Endothelial cell of hepatic sinusoid (primary cell): Measurements from ENCODE around the gene RNF223.
"Not testable (repeated sequence)": the region's sequence is repeated elsewhere in the genome, so short reads cannot be mapped to it uniquely, and the experiment has no call there.

Experiments used
- in situ Hi-C: cut with HindIII; loops from 2 replicates; pipeline ENCODE4 v1.10.0; 2017; ENCODE audit warnings: low sequenced_read_pairs

Gene RNF223

DNA sequence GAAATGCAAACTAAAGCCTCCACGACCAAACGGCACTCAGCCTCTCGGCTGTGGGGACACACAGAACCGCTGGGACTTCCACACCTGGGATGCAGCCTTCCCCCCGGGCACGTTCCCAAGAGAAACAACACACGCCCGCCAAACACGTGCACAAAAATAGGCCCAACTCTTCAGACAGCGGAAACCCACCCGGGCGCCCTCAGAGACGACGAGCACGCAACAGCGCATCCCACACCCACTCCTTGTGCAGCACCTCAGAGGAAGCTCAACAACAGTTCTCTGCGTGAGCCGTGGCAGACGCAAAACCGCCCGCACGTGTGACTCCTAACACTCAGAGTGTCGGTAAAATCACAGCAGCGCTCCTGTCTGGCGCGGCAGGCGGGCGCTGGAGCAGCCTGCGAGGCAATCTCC lies 36.5 kb upstream of the RNF223 start:
- in situ Hi-C loops = loop anchor here (5.0 kb wide), 1 partner anchor 262 kb away; no protein-coding TSS in a partner anchor

DNA sequence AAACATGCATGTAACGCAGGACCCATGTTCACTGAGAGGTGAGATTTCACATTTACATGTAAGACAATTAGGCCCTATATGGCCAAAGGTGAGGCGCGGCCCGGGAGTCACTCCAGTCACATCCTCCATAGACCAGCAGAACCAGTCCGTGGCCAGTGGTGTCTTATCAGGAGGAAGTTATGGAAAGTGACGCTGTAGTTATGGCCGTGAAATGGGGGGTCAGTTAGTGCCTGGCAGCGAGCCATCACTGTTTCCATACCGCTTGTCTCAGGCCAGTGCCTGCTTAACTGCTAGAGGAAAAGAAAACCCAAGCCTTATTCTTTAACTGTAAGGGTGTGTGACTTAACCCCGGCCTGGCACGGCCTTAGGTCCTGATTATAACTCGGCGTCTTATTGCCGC lies 35.6 kb upstream of the RNF223 start:
- in situ Hi-C loops = loop anchor here (5.0 kb wide), 1 partner anchor 263 kb away; no protein-coding TSS in a partner anchor

DNA sequence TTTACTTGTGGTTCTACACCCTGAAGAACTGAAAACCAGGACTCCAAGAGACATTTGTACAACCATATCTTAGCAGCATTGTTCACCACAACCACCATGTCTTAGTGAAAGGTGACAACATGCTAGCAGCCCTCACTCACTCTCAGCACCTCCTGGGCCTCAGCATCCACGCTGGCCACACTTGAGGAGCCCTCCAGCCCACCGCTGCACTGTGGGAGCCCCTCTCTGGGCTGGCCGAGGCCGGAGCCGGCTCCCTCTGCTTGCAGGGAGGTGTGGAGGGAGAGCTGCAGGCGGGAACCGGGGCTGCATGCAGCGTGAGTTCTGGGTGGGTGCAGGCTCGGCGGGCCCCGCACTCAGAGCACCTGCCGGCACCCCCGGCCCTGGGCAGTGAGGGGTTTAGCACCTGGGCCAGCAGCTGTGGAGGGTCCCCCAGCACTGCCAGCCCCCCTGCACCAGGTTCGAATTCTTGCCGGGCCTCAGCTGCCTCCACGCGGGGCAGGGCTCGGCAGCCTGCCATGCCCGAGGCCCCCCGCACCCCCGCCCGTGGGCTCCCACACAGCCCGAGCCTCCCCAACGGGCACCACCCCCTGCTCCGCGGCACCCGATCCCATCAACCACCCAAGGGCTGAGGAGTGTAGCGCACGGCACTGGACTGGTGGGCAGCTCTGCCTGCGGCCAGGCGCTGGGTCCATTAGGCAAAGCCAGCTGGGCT lies 32.6 kb upstream of the RNF223 start:
- in situ Hi-C loops = no loop called here

DNA sequence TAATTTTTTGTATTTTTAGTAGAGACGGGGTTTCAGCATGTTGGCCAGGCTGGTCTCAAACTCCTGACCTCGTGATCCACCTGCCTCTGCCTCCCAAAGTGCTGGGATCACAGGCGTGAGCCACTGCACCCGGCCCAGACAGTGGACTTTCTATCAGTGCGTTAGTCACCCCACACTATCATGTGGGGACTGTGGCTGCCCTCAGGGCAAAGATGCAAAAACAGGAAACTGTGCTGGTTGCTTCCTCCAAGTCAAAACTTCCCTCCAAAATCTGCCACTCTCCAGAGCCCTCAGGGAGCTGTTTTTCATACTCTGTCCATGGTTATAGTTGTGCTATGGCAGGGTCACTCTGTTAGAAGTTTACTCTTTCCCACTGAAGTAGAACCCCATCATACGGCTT lies 30.0 kb upstream of the RNF223 start:
- in situ Hi-C loops = not testable (repeated sequence)

DNA sequence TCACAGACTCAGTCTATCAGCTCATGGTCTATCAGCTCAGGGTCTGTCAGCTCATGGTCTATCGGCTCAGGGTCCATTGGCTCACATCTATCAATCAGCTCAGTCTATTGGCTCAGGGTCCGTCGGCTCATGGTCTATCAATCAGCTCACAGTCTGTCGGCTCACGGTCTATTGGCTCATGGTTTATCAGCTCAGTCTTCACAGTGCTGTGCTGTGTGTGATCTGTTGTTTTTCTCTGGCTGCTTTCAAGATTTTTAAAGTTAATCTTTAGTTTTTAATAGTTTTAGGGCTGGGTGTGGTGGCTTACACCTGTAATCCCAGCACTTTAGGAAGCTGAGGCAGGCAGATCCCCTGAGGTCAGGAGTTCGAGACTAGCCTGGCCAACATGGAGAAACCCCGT lies 27.4 kb upstream of the RNF223 start:
- in situ Hi-C loops = no loop called here

DNA sequence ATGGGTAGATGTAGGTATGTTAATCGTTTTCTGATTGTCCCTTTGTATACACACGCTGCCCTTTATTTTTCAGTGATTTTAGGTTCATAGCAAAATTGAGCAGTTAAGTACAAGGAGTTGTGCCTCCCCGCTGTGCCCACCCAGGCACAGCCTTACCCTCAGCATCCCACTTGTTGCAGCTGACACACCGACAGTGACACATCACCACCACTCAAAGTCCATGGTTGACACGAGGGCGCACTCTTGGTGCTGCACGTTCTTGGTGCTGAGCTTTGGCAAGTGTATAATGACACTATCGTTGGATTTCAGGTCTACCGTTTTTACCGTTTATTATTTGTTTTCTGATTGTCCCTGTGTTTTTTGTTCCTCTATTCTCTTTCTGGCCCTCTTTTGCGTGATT lies 26.2 kb upstream of the RNF223 start:
- in situ Hi-C loops = no loop called here

DNA sequence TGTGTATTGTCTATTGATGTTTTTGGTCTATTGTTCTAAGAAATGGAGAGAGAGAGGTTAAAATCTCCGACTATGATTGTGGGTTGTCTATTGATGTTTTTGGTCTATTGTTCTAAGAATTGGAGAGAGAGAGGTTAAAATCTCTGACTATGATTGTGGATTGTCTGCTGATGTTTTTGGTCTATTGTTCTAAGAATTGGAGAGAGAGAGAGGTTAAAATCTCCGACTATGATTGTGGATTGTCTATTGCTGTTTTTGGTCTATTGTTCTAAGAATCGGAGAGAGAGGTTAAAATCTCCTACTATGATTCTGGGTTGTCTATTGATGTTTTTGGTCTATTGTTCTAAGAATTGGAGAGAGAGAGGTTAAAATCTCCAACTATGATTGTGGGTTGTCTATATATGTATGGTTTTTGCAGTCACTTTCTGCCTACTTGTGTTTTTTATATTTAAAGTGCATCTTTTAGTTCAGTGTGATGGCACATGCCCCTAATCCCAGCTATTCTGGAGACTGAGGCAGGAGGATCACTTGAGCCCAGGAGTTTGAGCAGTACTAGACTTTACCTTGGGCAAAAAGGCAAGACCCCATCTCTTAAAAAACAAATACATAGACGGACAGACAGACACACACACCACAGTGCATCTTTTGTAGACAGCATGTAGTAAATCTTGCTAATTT lies 25.5 kb upstream of the RNF223 start:
- in situ Hi-C loops = no loop called here

DNA sequence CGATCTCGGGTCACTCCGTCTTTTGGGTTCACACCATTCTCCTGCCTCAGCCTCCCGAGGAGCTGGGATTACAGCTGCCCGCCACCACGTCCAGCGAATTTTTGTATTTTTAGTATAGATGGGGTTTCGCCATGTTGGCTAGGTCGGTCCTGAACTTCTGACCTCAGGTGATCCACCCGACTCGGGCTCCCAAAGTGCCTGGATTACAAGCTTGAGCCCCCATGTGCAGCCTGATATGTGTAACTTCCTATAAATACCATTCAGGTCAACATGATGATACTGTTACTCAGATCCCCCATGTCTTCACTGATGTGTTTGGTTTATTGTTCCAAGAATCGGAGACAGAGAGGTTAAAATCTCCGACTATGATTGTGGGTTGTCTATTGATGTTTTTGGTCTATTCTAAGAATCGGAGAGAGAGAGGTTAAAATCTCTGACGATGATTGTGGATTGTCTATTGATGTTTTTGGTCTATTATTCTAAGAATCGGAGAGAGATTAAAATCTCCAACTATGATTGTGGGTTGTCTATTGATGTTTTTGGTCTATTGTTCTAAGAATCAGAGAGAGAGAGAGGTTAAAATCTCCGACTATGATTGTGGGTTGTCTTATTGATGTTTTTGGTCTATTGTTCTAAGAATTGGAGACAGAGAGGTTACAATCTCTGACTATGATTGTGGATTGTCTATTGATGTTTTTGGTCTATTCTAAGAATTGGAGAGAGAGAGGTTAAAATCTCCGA lies 24.7 kb upstream of the RNF223 start:
- in situ Hi-C loops = no loop called here

DNA sequence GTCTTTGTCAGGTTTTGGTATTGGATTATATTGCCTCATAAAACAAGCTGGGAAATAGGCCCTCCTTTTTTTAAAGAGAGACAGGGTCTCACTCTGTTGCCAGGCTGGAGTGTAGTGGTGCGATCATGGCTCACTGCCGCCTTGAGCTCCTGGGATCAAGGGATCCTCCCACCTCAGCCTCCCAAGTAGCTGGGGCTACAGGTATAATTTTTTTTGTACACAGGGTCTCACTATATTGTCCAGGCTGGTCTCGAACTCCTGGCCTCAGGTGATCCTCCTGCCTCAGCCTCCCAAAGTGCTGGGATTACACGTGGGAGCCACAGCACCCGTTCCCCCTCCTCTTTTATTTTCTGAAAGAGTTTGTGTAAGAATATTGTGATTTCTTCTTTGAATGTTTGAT lies 22.0 kb upstream of the RNF223 start:
- in situ Hi-C loops = not testable (repeated sequence)

DNA sequence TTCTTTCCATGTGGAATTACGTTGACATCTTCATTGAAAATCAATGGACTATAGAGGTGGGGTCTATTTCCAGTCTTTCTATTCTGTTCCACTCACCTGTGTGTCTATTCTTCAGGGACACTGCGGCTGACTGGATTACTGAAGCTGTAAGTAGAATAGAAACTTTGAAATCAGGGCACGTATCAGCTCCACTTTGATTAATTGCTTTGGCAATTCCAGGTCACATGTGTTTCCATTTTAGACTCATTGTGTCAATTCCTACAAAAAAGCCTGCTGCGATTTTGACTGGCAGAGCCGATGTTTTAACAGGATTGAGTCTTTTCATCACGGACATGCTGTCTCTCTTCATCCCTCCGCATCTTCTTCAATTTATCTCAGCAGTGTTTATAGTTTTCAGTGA lies 20.9 kb upstream of the RNF223 start:
- in situ Hi-C loops = no loop called here

DNA sequence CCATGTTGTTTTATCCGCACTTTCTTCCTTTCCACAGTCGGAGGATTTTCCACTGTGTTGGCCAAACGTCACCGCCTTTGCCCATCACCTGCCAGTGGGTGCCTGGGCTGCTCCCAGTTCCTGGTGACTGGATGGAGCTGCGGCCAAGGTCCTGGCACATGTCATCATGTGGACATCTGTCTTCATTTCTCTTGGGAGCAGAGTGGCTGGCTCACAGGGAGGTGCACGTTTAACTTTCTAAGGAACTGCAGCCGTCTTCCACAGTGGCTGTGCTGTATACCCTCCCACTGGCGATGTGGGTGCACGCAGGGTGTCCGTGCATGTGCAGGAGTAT lies 19.5 kb upstream of the RNF223 start:
- in situ Hi-C loops = no loop called here

DNA sequence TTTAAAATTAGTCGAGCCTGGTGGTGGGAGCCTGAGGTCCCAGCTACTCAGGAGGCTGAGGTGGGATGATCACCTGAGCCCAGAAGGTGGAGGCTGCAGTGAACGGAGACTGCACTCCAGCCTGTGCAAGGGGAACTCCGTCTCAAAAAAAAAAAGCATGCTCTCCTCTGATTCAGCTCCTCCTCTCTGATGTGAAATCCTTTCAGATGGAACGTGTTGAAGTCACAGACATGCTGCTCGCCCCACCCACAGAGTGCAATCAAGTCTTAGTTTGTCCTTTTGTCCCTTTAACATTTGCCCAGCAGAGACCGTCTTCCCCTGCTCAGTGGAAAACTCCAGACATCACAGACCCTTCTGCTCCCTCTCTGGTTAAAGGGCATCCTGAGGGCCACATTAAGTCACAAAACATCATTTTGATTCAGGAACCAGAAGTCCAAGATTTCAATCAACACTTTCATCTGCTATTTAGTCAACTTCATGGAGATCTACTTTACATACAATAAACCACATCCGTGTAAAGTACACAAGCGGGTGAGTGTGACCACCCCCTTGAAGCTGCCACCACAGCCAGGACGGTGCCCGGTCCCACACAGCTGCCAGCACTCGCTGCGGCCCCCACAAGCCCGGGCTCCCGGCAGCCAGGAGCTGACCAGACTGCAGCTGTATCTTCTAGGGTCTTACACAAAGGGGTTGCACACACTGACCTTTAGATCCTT lies 18.9 kb upstream of the RNF223 start:
- in situ Hi-C loops = no loop called here

DNA sequence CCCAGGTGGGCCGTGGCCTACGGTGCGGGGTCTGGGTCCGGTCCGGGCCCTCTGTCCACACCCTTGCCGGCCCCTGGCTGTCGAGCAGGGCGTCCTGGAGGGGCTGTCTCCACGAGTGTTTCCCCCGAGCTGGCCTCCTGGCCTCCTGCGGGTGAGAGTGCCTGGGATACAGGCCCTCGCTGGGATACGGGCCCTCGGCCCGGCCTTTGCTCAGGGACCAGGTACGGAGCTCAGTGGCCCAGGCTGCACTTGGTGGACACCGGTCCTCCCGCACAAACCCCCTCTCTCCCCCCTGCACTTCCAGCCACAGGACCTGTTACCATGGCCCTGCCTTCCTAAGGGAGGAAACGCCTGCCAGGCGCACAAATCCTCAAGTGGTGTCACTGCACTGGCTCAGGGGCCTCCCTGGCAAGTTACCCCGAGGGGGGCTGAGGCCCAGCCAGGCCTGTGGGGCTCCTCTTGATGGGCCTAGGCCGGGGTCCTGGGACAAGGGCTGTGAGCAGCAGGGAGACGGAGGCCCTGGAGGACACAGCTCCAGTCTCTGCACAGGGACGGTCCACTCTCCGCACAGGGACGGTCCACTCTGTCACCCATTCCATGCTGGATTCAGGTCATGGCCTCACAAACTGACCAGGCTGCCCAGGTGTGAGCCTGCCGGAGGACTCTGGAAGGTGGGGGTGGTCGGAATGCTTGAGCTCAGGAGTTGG lies 18.2 kb upstream of the RNF223 start:
- in situ Hi-C loops = no loop called here

DNA sequence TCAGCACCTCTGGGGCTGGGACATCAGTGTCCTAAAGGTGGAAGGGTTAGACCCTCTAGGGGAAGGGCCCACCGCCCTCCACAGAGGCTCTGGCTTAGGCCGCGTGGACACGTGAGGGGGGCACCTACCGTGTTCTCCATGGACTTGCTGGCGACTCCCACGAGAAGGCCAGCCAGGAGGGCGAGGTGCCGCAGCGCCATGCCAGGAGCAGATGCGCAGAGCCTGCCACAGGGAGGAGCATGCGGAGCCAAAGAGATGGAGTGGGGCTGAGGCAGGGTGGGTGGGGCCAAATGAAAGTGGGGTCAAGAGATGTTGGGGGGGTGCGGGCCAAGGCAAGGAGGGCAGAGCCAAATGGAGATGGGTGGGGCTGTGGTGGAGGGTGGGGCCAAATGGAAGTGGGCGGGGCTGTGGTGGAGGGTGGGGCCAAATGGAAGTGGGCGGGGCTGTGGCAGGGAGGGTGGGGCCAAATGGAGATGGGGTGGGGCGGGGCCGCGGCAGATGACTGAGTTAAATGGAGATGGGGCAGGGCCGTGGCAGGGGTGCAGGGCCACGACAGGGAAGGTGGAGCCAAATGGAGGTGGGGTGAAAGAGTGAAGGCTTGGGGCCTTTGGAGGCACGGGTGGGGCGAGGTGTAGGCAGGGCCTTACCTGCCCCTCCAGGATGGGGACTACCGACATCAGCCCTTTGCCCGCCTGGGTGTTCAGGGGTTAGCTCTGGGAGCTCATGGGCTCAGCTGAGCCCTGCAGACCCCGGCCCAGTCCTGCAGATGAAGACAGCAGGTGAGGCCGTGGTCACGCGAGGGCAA lies 17.4 kb upstream of the RNF223 start:
- in situ Hi-C loops = no loop called here

DNA sequence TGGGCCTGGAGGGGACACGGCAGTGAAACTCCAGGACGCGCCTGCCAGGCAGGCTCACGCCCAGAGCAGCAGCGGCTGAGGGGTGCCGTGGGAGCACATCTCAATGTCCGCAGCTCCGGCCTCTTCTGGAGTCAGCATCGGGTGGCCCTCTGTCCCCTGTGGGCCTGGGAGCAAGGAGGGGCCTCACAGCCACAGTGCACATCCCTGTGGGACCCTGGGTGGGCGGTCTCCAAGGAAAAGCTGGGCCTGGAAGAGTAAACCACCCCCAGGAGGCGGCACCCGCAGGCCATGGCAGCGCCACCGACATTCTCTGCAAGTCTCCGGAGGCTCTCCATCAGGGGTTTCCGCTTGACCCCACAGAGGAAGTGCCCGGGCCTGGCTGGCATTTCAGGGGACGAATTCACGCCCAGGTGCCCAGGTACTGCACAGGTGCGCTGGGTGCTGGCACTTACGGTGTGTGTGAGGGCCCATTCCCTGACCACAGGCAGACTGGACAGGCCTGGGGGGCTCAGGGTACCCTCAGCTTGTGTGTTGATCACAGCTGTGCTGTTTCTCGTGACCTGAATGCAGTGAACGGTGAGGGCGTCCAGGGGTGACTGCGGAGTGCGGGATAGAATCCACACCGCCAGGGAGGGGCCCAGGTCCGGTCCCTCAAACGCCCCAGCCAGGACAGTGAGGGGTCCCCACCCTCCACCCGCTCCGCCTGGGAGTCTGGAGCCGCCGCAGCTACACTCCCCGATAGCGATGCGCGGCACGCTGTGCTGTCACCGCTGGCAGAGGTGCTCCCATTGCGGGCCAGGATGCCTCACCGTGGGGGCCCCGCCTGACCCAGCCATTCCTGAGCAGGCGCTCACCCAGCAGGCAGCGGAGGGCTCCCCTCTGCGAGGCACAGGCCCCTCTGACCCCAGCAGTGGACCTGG lies 16.6 kb upstream of the RNF223 start:
- in situ Hi-C loops = no loop called here

DNA sequence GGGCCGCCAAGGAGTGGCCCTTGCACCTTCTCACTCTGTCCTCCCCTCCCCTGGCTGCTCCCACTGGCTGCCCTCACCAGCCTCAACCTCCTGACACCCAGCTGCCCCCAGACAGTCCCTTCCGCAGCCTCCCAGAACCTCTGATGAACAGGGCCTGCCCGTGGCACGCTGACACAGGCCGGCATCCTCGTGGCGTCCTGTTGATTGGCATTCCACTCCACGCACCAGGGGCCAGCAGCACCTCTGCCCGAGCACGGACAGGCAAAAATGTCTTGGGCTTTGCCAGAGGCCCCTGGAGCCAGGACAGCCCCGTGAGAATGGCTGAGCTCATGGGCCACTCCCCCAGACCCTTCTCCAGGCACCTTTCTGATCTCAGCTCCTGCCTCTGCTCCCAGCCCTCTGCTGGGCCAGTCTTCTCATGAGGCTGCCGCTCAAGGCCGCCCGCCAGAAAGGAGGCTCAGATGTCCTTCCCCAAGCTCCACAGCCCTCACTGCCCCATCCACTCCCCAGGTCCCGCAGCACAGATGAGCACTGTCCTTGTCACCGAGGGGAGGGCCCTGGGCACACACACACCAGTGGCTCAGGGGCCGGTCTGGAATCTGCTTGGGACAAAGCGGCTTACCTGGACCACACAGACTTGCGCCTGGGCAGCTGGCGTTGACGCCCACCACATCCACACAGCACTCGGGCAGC lies 15.8 kb upstream of the RNF223 start:
- in situ Hi-C loops = no loop called here

DNA sequence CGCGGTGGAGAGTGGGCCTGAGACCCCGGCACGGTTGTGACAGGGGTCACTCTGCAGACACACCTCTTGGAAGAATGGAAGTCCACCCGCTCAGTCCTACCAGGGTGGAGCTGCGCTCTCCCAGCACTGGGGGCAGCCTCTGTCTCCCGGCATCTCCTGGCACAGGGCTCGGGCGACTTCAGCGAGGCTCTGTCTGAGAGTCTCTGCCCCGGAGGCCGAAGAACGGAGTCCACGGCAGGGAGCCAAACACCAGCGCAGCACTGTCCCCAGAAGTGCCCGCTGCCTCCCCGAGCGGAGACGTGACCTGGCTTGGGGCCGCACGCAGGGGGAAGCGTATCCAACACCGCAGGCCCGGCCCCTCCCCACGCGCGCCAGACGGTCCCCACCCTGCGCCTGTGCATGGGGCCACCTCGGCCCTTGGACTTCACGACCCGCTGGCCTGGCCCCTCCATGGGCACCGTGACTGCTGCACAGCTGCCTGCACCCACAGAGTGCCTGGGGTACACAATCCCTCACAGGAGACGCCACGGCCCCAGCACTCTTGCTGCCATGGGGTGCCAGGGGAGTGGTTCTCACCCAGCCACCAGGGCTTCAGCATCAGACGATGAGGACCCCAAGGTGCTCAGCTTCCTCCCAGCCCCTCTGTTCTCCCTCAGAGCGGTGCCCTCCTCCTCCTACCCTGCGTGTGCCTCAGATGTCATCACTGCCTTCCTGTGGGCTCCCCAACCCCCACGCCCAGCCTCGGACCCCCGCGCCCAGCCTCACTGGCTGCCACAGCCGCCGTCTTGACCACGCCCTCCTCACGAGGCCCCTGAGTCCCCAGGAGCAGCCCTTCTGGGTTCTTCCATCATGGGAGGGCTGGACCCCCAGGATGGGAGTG lies 14.9 kb upstream of the RNF223 start:
- in situ Hi-C loops = no loop called here
